Activated naive CD4-positive, alpha-beta T cell (primary cell): ENCODE measurements around the gene CLEC16A.

Experiments
- DNase-seq, 4 experiments: peaks; one replicate each; lab custom pipeline; 2025; lab: John Stamatoyannopoulos, UW

The CLEC16A gene

GRCh38 chr16:11082860-11083388, 138.6 kb downstream of the CLEC16A start:
- no peak for DNase-seq

DNA sequence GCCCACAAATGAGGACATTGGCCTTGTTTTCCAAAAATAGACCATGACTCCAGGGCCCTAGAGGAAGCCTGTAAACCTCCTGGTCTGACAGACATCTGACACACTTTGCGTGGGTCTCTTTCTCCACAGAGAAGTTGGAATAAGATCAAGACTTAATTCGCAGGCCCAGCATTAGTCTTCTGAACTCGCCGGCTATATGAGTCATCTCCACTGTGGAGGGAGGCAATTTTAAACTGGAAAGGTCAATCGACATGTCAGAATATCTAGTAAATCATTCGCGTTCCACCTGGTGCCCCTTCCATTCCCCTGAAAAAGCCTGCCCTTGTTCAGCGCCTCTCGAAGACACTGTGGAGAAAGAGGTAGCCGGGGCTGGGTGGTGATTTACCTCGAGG, 140.1 kb downstream of the CLEC16A start:
- no peak for DNase-seq

- DNase-seq, result no peak
Observed at GRCh38 chr16:11084876-11085485, 140.6 kb downstream of the CLEC16A start.

GRCh38 chr16:11085916-11086315, 141.6 kb downstream of the CLEC16A start:
- DNase-seq, result no peak

GRCh38 chr16:11087691-11088073, 143.3 kb downstream of the CLEC16A start:
- no peak for DNase-seq

DNA sequence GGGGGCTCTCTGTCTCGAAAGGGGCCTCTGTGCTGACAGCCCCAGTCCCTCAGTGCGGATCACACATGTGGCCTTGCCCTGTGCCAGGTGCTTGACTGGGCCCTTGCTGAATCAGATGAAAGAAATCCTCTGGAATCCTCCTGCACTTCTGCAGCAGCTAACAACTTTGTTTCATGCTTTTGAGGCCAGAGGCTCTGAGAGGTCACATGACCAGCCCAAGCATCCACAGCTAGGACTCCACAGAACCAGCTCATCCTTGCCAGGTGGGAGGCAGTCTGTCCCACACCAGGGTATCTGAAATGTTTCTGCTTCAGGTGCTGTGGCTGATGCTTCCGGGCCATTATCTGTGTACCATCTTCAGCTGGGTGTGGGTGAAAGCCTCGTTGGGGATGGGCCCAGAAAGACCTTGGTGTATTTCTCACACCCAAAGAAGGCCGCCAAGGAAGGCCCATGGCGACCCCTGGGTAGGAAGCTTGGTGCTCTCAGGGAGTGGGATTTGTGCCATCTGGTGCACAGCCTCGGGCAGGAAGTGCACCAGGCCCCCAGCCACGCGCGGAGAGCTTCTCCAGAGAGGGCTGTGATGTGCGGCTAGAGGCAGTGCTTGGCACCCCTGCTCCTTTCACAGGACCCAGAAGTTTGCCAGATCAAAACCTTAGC, 143.8 kb downstream of the CLEC16A start:
- DNase-seq, result no peak

DNA sequence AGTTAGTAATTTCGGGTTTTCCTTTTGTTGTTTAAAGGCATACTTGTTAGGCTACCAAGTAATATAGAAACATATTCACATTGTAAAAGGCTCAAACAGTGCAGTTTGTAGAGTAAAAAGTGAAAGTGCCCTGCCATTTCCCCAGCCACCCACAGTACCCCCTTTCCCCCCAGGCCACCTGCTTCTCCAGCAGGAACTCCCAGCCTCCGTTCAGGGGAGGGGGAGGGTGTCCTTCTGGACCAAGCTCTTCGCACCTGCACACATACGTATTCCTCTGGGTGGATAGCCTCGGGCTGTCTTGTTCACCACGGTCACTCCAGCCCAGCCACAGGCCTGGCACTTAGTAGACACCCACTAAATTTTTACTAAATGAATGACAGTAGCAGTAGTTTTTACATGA, 144.5 kb downstream of the CLEC16A start:
- no peak for DNase-seq

- DNase-seq, result no peak
Observed at GRCh38 chr16:11089504-11090124, 145.2 kb downstream of the CLEC16A start.

DNA sequence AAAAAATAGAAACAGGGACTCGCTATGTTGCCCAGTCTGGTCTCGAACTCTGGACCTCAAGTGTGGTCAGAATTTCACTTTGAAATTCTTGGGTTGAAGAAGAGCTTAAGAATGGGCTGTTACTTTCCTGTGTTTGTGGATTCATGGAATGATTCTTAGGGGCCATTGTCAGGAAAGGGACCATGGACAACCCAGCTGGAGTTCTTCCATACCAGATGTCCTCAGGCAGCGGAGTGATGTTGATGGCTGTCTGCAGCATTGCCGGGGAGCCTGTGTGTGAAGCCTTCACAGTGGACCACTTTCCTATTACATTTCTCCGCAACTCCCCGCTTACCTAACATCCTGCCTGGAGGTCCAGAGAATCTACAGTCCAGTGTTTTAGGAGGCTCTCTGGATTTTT, 145.9 kb downstream of the CLEC16A start:
- DNase-seq, result no peak

GRCh38 chr16:11091021-11091785, 146.8 kb downstream of the CLEC16A start:
- DNase-seq, result no peak

DNA sequence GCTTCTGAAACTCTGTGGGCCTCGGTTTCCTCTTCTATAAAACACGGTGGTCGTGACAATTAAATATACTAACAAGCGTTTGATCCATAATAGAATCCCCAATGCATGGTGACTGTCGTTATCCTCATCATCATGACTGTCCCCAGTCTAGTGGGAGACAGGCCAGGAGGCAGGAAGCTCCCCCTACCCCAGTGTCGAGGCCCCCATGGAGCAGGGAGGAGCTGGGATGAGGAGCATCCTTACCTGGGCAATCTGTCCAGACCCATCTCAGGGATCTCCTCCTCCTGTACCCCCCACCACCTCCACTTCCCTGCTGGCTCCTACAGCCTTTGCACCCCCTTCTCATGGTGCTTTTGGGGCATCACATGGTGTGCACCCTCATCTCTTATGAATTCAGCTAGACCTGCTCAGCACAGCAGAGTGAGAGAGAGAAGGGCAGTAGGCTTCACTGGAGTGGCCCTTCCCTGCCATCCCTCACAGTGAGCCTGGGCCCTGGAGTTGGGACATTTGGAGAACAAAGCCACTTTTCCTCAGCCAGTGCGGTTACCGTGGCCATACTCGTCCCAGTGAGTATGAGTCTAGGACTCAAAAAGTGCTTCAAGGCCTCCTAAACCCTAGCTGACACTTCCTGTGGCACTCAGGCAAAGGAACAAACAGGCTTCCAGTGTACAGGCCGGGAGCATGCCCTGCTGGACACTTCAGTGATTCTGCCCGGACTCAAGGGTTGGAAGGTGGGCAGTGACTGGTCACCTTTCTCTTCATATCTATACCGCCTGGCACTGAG, 148.6 kb downstream of the CLEC16A start:
- no peak for DNase-seq

DNA sequence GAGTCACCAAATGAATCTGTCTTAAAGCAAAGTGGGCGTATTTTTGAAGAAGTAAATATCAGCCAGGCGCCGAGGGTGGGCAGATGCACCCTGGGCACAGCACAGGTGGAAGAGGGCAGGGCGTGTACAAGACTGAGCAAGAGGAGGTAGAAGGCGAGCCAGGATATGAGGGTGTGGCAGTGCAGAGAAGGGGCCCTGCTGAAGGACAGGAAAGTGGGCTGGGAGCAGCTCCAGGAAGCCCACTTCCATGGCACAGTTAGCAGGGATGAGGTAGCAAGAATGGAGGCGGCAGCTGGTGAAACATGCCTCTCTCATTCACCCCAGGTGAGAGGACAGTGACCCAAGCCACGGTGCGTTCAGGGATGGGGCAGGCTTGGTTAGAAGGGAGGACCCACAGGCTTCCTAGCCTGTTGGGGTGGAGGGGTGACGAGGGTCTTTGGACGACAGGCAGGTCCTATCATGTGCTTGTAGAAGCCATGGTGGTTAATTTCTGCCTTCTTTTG, 149.3 kb downstream of the CLEC16A start:
- no peak for DNase-seq

GRCh38 chr16:11094075-11094856, 149.9 kb downstream of the CLEC16A start:
- no peak for DNase-seq

DNA sequence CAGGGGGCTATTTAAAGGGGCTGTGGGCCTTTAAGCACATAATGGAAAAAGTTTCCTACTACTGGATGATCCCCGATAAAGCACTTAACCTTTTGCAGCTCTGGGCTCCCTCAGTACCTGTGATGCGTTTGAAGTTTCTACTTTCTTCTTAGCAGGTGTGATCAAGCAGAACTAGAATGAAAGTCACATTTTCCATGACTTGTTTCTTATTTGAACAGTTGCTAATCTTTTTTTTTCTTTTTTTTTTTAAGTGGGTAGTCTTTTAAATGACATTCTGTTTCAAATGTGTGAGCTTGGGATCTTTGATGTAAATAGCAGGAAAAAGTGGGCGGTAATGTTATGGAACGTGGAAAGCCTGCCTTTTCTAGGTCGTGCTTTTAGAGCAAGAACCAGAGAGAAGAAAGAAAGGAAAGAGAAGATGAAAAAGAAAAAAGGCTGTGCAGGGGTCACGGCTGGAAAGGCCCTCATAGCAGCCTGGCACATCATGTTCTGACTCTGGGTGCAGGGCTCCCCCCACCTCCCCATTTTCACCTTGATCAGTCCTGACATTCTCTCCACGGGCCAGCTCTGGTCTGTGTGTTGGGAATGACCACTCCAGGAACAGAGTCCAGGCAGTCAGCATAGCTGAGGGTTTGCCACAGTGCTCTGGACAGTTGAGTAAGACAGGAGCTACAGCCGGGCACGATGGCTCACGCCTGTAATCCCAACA, 150.6 kb downstream of the CLEC16A start:
- no peak for DNase-seq

GRCh38 chr16:11095935-11096334, 151.6 kb downstream of the CLEC16A start:
- no peak for DNase-seq

DNA sequence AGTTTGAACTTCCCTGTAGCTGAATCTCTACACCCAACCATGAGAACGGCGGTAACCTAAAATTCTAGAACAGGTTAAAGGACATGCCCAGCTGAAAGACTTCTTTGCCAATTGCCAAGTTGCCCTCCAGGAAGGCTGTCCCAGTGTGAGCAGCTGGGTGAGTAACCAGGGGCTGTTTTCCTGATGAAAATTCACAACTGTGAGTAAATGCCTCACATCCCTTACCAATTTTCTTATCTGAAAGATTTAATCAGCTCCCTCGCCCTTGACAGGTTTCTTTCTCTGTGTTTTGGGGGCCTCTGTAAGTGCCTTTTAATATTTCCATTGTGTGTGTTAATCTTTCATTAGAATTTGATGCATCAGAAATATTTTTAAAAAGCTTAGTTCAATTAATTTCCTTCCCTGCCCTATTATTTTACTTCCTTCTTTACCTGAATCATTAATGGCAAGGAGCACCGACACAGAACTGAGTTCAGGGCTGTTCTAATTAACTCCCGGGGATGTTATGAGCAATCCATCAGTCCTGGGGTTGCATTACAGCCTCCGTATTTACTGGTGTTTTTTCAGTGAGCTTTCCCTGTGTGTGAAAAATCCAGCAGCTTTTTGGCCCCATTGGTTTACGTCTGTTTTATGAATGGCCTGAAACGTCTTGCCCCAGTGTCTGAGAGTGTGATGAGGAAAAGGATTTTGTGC, 152.9 kb downstream of the CLEC16A start:
- no peak for DNase-seq

DNA sequence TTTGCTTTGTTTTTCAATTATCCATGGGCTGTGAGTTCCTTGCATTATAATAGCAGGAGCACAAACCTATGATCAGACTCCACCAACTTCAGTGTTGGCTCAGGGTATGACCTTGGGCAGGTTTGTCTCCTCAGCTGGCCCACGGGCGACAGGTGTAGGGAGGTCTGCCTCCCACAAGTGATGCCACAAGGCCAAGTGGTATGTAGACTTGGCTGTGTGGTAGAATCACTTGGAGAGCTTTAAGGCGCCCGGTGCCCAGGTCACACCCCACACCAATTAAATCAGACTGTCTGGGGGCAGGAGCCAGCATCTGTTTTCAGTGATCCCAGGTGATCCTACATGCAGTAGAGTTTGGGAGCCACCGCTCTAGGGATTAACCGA, 153.4 kb downstream of the CLEC16A start:
- no peak for DNase-seq

- no peak for DNase-seq
Observed at GRCh38 chr16:11098601-11099390, 154.4 kb downstream of the CLEC16A start.
